ENCODE measurements around the gene SRA1.

The SRA1 gene

GRCh38 chr5:140570058-140570457, 12.8 kb upstream of the SRA1 start:
- no peak for DNase-seq

- peak in 1 of 5 donors; percentile 42 for DNase-seq
Measured at GRCh38 chr5:140569197-140569596, 11.9 kb upstream of the SRA1 start.

GRCh38 chr5:140568443-140569063, 11.3 kb upstream of the SRA1 start:
- DNase-seq: no peak

- no peak for DNase-seq
Measured at GRCh38 chr5:140567871-140568270, 10.6 kb upstream of the SRA1 start.

GRCh38 chr5:140567136-140567818, 10.0 kb upstream of the SRA1 start:
- DNase-seq: no peak

GRCh38 chr5:140566665-140567064, 9.4 kb upstream of the SRA1 start:
- DNase-seq: no peak

- no peak for DNase-seq
Measured at GRCh38 chr5:140565780-140566095, 8.5 kb upstream of the SRA1 start.

GRCh38 chr5:140565024-140565779, 7.9 kb upstream of the SRA1 start:
- DNase-seq: no peak

- peak; percentile 95 to 100 (median 97) for DNase-seq
Measured at GRCh38 chr5:140564196-140565023, 7.1 kb upstream of the SRA1 start, which contains the start of the genes APBB3 and SLC35A4. APBB3 (minus strand) TSS chr5:140564598; CDS start chr5:140564245, 353 bp downstream. SLC35A4 (plus strand) TSS chr5:140564828; CDS start chr5:140567170, 2,342 bp downstream.

GRCh38 chr5:140563596-140563995, 6.3 kb upstream of the SRA1 start:
- no peak for DNase-seq

- no peak for DNase-seq
Measured at GRCh38 chr5:140561753-140562523, 4.7 kb upstream of the SRA1 start.

- no peak for DNase-seq
Measured at GRCh38 chr5:140560227-140560626, 3.0 kb upstream of the SRA1 start.

GRCh38 chr5:140558542-140558941, 1.3 kb upstream of the SRA1 start:
- DNase-seq: no peak

GRCh38 chr5:140557965-140558364, 692 bp upstream of the SRA1 start:
- DNase-seq: no peak

GRCh38 chr5:140556438-140556837, 835 bp downstream of the SRA1 start:
- DNase-seq: peak in 1 of 5 donors; percentile 33

GRCh38 chr5:140555747-140556312, 1.4 kb downstream of the SRA1 start:
- DNase-seq: no peak

- DNase-seq: no peak
Measured at GRCh38 chr5:140554454-140554853, 2.8 kb downstream of the SRA1 start.

GRCh38 chr5:140553657-140554056, 3.6 kb downstream of the SRA1 start:
- DNase-seq: no peak

- DNase-seq: no peak
Measured at GRCh38 chr5:140551872-140552271, 5.4 kb downstream of the SRA1 start.

GRCh38 chr5:140550147-140551079, 6.9 kb downstream of the SRA1 start:
- DNase-seq: no peak
